ENCODE results near the gene LMO7. TPM values are rescaled to one million over a fixed set of nuclear protein-coding genes. Genes with fewer than 3 reads are reported as not detected.

Gene LMO7
- total RNA-seq, 1 donor from 2014 or later, result 6.8 TPM

GRCh38 chr13:75723901-75724300, 87.8 kb downstream of the LMO7 start:
- no peaks in the 10 kb centered on the region for H3K36me3 ChIP-seq
- no peaks in the 10 kb centered on the region for H3K4me1 ChIP-seq
- no peak overlapping the region for H3K27ac ChIP-seq
- H3K27me3 ChIP-seq, result no peaks in the 10 kb centered on the region
- no peak overlapping the region for H3K9ac ChIP-seq
- no peaks in the 10 kb centered on the region for H3K9me3 ChIP-seq (ENCODE audit: low read depth)
- H3K4me3 ChIP-seq, result no peak overlapping the region
- DNase-seq (ENCODE audit: low spot score), result no peak
- no peaks in the 10 kb centered on the region for H4K20me1 ChIP-seq (ENCODE audit: low read depth)
- no peak overlapping the region for H2AFZ ChIP-seq (replicated peaks)
- no peak for TF ChIP-seq CTCF (IDR thresholded peaks at IDR 0.05)
- TF ChIP-seq EZH2phosphoT487 (IDR thresholded peaks at IDR 0.05), result no peak
- H3K27me3 Mint-ChIP-seq (ENCODE audit: insufficient read depth, low read depth), result no peaks in the 10 kb centered on the region
- no peaks in the 10 kb centered on the region for H3K4me1 Mint-ChIP-seq
- H3K9me3 Mint-ChIP-seq, result no peaks in the 10 kb centered on the region
- H3K79me2 ChIP-seq (ENCODE audit: low read depth), result no peaks in the 10 kb centered on the region
- no peak overlapping the region for H3K4me2 ChIP-seq
- H3K27ac Mint-ChIP-seq, result no peak overlapping the region
- no peak overlapping the region for H3K4me3 Mint-ChIP-seq
- no peaks in the 10 kb centered on the region for H3K36me3 Mint-ChIP-seq
- no peaks in the 10 kb centered on the region for H3F3A ChIP-seq (ENCODE audit: low read depth)

GRCh38 chr13:75724752-75725517, 88.8 kb downstream of the LMO7 start:
- no peak overlapping the region for H3K4me3 ChIP-seq
- H3K27ac ChIP-seq, result no peak overlapping the region
- Mint-ChIP-seq H3K36me3 (no peaks in the 10 kb centered on the region), H3K4me1 (no peaks in the 10 kb centered on the region), H3K27me3 (ENCODE audit: insufficient read depth, low read depth) (no peaks in the 10 kb centered on the region), H3K27ac (no peak overlapping the region), H3K9me3 (no peaks in the 10 kb centered on the region), H3K4me3 (no peak overlapping the region)
- H4K20me1 ChIP-seq (ENCODE audit: low read depth), result no peaks in the 10 kb centered on the region
- no peaks in the 10 kb centered on the region for H3K79me2 ChIP-seq (ENCODE audit: low read depth)
- no peak for TF ChIP-seq EZH2phosphoT487 (IDR thresholded peaks at IDR 0.05)
- no peak for TF ChIP-seq EZH2 (IDR thresholded peaks at IDR 0.05)
- TF ChIP-seq CTCF (IDR thresholded peaks at IDR 0.05), result no peak
- no peaks in the 10 kb centered on the region for H3F3A ChIP-seq (ENCODE audit: low read depth)
- no peak overlapping the region for H2AFZ ChIP-seq (replicated peaks)
- H3K27me3 ChIP-seq, result no peaks in the 10 kb centered on the region
- no peaks in the 10 kb centered on the region for H3K9me3 ChIP-seq (ENCODE audit: low read depth)
- H3K4me2 ChIP-seq, result no peak overlapping the region
- H3K9ac ChIP-seq, result no peak overlapping the region
- no peak for DNase-seq (ENCODE audit: low spot score)
- no peaks in the 10 kb centered on the region for H3K36me3 ChIP-seq
- H3K4me1 ChIP-seq, result no peaks in the 10 kb centered on the region

GRCh38 chr13:75725736-75726135, 89.6 kb downstream of the LMO7 start:
- no peak overlapping the region for H3K9ac ChIP-seq
- H3K27me3 ChIP-seq, result no peaks in the 10 kb centered on the region
- H2AFZ ChIP-seq (replicated peaks), result no peak overlapping the region
- no peaks in the 10 kb centered on the region for H3K79me2 ChIP-seq (ENCODE audit: low read depth)
- H3K36me3 Mint-ChIP-seq, result no peaks in the 10 kb centered on the region
- TF ChIP-seq EZH2phosphoT487 (IDR thresholded peaks at IDR 0.05), result no peak
- TF ChIP-seq CTCF (IDR thresholded peaks at IDR 0.05), result no peak
- no peak for TF ChIP-seq EZH2 (IDR thresholded peaks at IDR 0.05)
- H3K4me1 Mint-ChIP-seq, result no peaks in the 10 kb centered on the region
- no peaks in the 10 kb centered on the region for H4K20me1 ChIP-seq (ENCODE audit: low read depth)
- H3K27ac ChIP-seq, result no peak overlapping the region
- H3K27ac Mint-ChIP-seq, result no peak overlapping the region
- H3K9me3 ChIP-seq (ENCODE audit: low read depth), result no peaks in the 10 kb centered on the region
- H3K4me2 ChIP-seq, result no peak overlapping the region
- DNase-seq (ENCODE audit: low spot score), result no peak
- H3K36me3 ChIP-seq, result no peaks in the 10 kb centered on the region
- no peaks in the 10 kb centered on the region for H3K4me1 ChIP-seq
- H3K4me3 Mint-ChIP-seq, result no peak overlapping the region
- no peaks in the 10 kb centered on the region for H3F3A ChIP-seq (ENCODE audit: low read depth)
- H3K9me3 Mint-ChIP-seq, result no peaks in the 10 kb centered on the region
- H3K27me3 Mint-ChIP-seq (ENCODE audit: insufficient read depth, low read depth), result no peaks in the 10 kb centered on the region
- H3K4me3 ChIP-seq, result no peak overlapping the region
